ENCODE measurements around the gene IPO13.

The IPO13 gene

GRCh38 chr1:43951021-43951985, 4.6 kb downstream of the IPO13 start:
- DNase-seq (ENCODE audit: low spot score) (no peak), FAIRE-seq (no peak)

- DNase-seq (ENCODE audit: low spot score) (no peak), FAIRE-seq (no peak)
Observed at GRCh38 chr1:43952731-43953346, 6.1 kb downstream of the IPO13 start.

GRCh38 chr1:43953361-43953760, 6.6 kb downstream of the IPO13 start:
- FAIRE-seq (no peak), DNase-seq (ENCODE audit: low spot score) (no peak)

GRCh38 chr1:43954036-43954435, 7.3 kb downstream of the IPO13 start:
- no peak for FAIRE-seq

GRCh38 chr1:43956234-43956633, 9.5 kb downstream of the IPO13 start:
- FAIRE-seq, result peak; percentile 17
- no peak for DNase-seq (ENCODE audit: low spot score)

More at GRCh38 chr1:43954036-43954435, 7.3 kb downstream of the IPO13 start:
- no peak for DNase-seq (ENCODE audit: low spot score)

- FAIRE-seq, result peak; percentile 5
Observed at GRCh38 chr1:43957407-43958040, 10.8 kb downstream of the IPO13 start.

GRCh38 chr1:43958351-43959255, 11.9 kb downstream of the IPO13 start:
- DNase-seq (ENCODE audit: low spot score) (no peak), FAIRE-seq (peak; percentile 76)

More at GRCh38 chr1:43957407-43958040, 10.8 kb downstream of the IPO13 start:
- DNase-seq (ENCODE audit: low spot score), result no peak

GRCh38 chr1:43960798-43961197, 14.0 kb downstream of the IPO13 start:
- FAIRE-seq, result no peak
- no peak for DNase-seq (ENCODE audit: low spot score)

GRCh38 chr1:43961692-43962091, 14.9 kb downstream of the IPO13 start:
- FAIRE-seq, result no peak
- DNase-seq (ENCODE audit: low spot score), result no peak

GRCh38 chr1:43962324-43962723, 15.6 kb downstream of the IPO13 start:
- peak; percentile 63 for FAIRE-seq
- no peak for DNase-seq (ENCODE audit: low spot score)

- DNase-seq (ENCODE audit: low spot score) (no peak), FAIRE-seq (no peak)
Observed at GRCh38 chr1:43963006-43963405, 16.3 kb downstream of the IPO13 start.

GRCh38 chr1:43963890-43964289, 17.1 kb downstream of the IPO13 start:
- no peak for FAIRE-seq
- no peak for DNase-seq (ENCODE audit: low spot score)

- no peak for DNase-seq (ENCODE audit: low spot score)
- no peak for FAIRE-seq
Observed at GRCh38 chr1:43965316-43965715, 18.6 kb downstream of the IPO13 start.

- no peak for FAIRE-seq
- peak; percentile 56 for DNase-seq (ENCODE audit: low spot score)
Observed at GRCh38 chr1:43968348-43968948, 21.7 kb downstream of the IPO13 start.

GRCh38 chr1:43969416-43969745, 22.6 kb downstream of the IPO13 start:
- FAIRE-seq (no peak), DNase-seq (ENCODE audit: low spot score) (no peak)

- FAIRE-seq, result peak; percentile 98
Observed at GRCh38 chr1:43969746-43970466, 23.2 kb downstream of the IPO13 start, which contains the start of gene DPH2. Gene DPH2, plus strand, starts transcription at chr1:43970010. Its CDS starts 166 bp downstream, at chr1:43970176.

GRCh38 chr1:43970502-43970901, 23.8 kb downstream of the IPO13 start:
- FAIRE-seq (peak; percentile 32), DNase-seq (ENCODE audit: low spot score) (no peak)

More at GRCh38 chr1:43969746-43970466, 23.2 kb downstream of the IPO13 start, which contains the start of gene DPH2:
- peak; percentile 100 for DNase-seq (ENCODE audit: low spot score)

- DNase-seq (ENCODE audit: low spot score) (no peak), FAIRE-seq (no peak)
Observed at GRCh38 chr1:43970911-43971310, 24.2 kb downstream of the IPO13 start.

- DNase-seq (ENCODE audit: low spot score), result no peak
- no peak for FAIRE-seq
Observed at GRCh38 chr1:43971336-43971980, 24.7 kb downstream of the IPO13 start.
